22Rv1 (cell line): ENCODE measurements around the gene FRRS1L.

Experiments
- ZFX ChIP-seq: fragments of 450-650 bp; IDR thresholded peaks from 2 replicates; pipeline ENCODE4 v1.6.1; 2017; ENCODE audit warnings: antibody characterized with exemption, borderline replicate concordance
- TF ChIP-seq, protein P1 (sequence below): fragments of 450-650 bp; IDR thresholded peaks from 2 replicates; pipeline ENCODE4 v1.5.1; 2017; ENCODE audit warnings: mild to moderate bottlenecking

DNA sequence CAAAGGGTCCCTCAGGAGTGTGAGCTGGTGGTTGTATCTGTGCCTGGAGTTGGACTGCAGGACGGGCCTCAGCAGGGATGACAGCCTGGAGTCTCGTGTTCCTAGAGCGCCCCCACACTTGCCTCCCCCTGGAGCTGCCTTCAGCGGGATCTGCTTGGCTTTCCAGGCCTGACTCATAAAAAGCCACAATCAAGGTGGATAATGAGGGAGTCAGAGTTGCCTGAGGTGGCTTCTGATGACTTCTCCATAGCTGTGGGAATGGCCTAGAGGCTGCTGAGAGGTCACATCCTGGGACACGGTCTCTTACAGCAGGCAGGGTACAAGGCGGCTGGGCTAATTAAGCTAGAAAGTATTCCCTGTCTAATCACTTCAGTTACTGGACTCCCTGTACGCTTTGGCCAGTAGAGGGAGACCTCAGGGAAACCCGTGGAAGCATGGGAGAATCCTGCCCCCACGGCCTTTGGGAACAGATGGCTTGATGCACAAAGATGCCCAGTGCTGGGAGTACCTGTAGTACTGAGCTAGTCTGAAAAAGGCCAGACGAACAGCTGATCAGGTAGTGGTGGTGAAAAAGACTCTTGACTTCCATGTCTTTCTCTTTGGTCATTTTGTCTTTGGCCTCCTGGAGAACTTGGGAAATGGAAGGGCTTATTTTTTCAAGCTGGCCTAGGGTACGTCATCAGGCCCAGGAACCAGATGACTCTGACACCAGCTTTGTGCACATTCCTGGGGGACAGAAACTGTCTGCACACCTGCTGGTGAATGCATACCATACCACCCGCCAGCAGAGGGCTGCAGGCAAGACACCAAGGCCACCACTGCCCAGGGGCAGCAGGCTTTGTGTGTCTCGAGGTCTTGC lies 16.1 kb upstream of the FRRS1L start:
- TF ChIP-seq, protein P1, sequence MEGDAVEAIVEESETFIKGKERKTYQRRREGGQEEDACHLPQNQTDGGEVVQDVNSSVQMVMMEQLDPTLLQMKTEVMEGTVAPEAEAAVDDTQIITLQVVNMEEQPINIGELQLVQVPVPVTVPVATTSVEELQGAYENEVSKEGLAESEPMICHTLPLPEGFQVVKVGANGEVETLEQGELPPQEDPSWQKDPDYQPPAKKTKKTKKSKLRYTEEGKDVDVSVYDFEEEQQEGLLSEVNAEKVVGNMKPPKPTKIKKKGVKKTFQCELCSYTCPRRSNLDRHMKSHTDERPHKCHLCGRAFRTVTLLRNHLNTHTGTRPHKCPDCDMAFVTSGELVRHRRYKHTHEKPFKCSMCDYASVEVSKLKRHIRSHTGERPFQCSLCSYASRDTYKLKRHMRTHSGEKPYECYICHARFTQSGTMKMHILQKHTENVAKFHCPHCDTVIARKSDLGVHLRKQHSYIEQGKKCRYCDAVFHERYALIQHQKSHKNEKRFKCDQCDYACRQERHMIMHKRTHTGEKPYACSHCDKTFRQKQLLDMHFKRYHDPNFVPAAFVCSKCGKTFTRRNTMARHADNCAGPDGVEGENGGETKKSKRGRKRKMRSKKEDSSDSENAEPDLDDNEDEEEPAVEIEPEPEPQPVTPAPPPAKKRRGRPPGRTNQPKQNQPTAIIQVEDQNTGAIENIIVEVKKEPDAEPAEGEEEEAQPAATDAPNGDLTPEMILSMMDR = peak; percentile 82
- TF ChIP-seq ZFX = no peak
